Omental fat pad (tissue), 4 donors: ENCODE measurements around the gene SYT6. TPM values are rescaled to one million over a fixed set of nuclear protein-coding genes. Genes with fewer than 3 reads are reported as not detected.

ENCODE experiments used
- ATAC-seq: fragments of 150-250 bp; one replicate; pipeline ENCODE4 v1.9.1; 2016; ENCODE audit warnings: mild to moderate bottlenecking, moderate library complexity; ENCODE audit not compliant: low FRiP score
- DNase-seq: peaks from one replicate; pipeline ENCODE4 v3.0.0-alpha.2; 2019; ENCODE audit warnings: low spot score
- CTCF ChIP-seq, 3 donors: fragments of 450-650 bp; IDR thresholded peaks; one replicate each; pipeline ENCODE4 v1.5.1; 2016 to 2017; ENCODE audit warnings: antibody characterized with exemption in 3 of 3, mild to moderate bottlenecking in 3 of 3, moderate library complexity in 2 of 3
- total RNA-seq, 4 donors: library from RNA; depleted of rRNA; stranded (reverse); fragments of >200 nt; gene quantifications; one replicate each; pipeline ENCODE4 v1.1.0, GENCODE V29; 2016

SYT6 gene
- total RNA-seq, 4 donors from 2014 or later = 0.84 TPM; not detected in 3

GRCh38 chr1:114154963-114155322, 1.3 kb upstream of the SYT6 start:
- DNase-seq (no peak), ATAC-seq (no peak)
- no peak for TF ChIP-seq CTCF (IDR thresholded peaks at IDR 0.05)

GRCh38 chr1:114154146-114154962, 685 bp upstream of the SYT6 start:
- DNase-seq (no peak), ATAC-seq (no peak)
- no peak for TF ChIP-seq CTCF (IDR thresholded peaks at IDR 0.05)

- ATAC-seq (peak; percentile 77), DNase-seq (no peak)
- no peak for TF ChIP-seq CTCF (IDR thresholded peaks at IDR 0.05)
These were observed 985 bp downstream of the SYT6 start for GRCh38 chr1:114152508-114153260.

- no peak for TF ChIP-seq CTCF (IDR thresholded peaks at IDR 0.05)
- DNase-seq (no peak), ATAC-seq (peak; percentile 3)
These were observed 1.6 kb downstream of the SYT6 start for GRCh38 chr1:114152089-114152507.

- DNase-seq = no peak
- TF ChIP-seq CTCF (IDR thresholded peaks at IDR 0.05) = no peak
- ATAC-seq = no peak
These were observed 3.7 kb downstream of the SYT6 start for GRCh38 chr1:114150016-114150415.

GRCh38 chr1:114149211-114149610, 4.5 kb downstream of the SYT6 start:
- no peak for ATAC-seq
- no peak for TF ChIP-seq CTCF (IDR thresholded peaks at IDR 0.05)
- DNase-seq = no peak
